K562 (cell line): ENCODE measurements around the gene CALM1. TPM values are rescaled to one million over a fixed set of nuclear protein-coding genes. Genes with fewer than 3 reads are reported as not detected.

Experiments
- ATAC-seq: fragments of 200-7000 bp; cut with Tn5 transposase; 3 replicates; pipeline ENCODE4 v1.9.1; 2020; ENCODE audit warnings: moderate library complexity
- BruUV-seq: library from RNA; stranded (reverse); fragments of 400-500 nt; replicated peaks from 2 replicates; lab custom pipeline; 2021; lab: Mats Ljungman, UMichigan
- CTCF ChIA-PET: fragments of 300-600 bp; formaldehyde crosslinking; extraction: SDS; loops from one replicate; lab custom pipeline; 2021; ENCODE audit warnings: low intra/inter-chr PET ratio; lab: Yijun Ruan, JAX
- POLR2A ChIA-PET: fragments of 300-600, 350-650 bp; sonication (Branson Sonifier 250); formaldehyde crosslinking; extraction: SDS; loops from one replicate; lab custom pipeline; 2021; ENCODE audit warnings: antibody characterized with exemption, inconsistent platforms; lab: Yijun Ruan, JAX
- DNase-seq, 4 experiments: peaks; one replicate each; pipeline versions ENCODE4 v3.0.0 to v3.0.0-alpha.2; 2011 to 2018; ENCODE audit warnings: low spot score in 3 of 4, mixed read lengths in 3 of 4; ENCODE audit errors: extremely low read depth in 1 of 4
- FAIRE-seq: peaks from 2 replicates; lab custom pipeline; 2011; peaks lifted over from hg19 to GRCh38; lab: Jason Lieb, UNC
- H2AFZ ChIP-seq: 2 replicates; pipeline ENCODE4 v1.6.0; 2011; ENCODE audit warnings: low read depth, low read length, control low read depth, inconsistent platforms
- H3K27ac ChIP-seq: fragments of 200-600 bp; 3 replicates; pipeline ENCODE4 v1.8.0; 2011; ENCODE audit warnings: low read depth, mild to moderate bottlenecking, control low read depth, inconsistent platforms, low read length, moderate library complexity, mixed read lengths; ENCODE audit errors: extremely low read depth
- H3K27me3 ChIP-seq, 2 experiments: fragments of 300-600 bp in 1 of 2; 2 replicates in 1 of 2; 3 replicates in 1 of 2; pipeline versions ENCODE4 v1.6.0 to v1.8.0; 2011; ENCODE audit warnings: inconsistent platforms in 2 of 2, low read length in 2 of 2, mild to moderate bottlenecking in 1 of 2, mixed read lengths in 1 of 2, moderate library complexity in 1 of 2; ENCODE audit not compliant: control insufficient read depth in 2 of 2, insufficient read depth in 2 of 2
- H3K36me3 ChIP-seq: fragments of 300-600 bp; 3 replicates; pipeline ENCODE4 v1.8.0; 2011; ENCODE audit warnings: mild to moderate bottlenecking, low read length, inconsistent platforms; ENCODE audit not compliant: control insufficient read depth, insufficient read depth
- H3K4me1 ChIP-seq, 2 experiments: fragments of 200-600 bp in 1 of 2; replicated peaks in 1 of 2; 2 replicates in 1 of 2; 3 replicates in 1 of 2; pipeline versions ENCODE4 v1.5.1 to v1.8.0; 2011; ENCODE audit warnings: inconsistent platforms in 2 of 2, low read length in 2 of 2, mild to moderate bottlenecking in 1 of 2, mixed read lengths in 1 of 2, moderate library complexity in 1 of 2; ENCODE audit not compliant: control insufficient read depth in 2 of 2, insufficient read depth in 2 of 2
- H3K4me2 ChIP-seq: 2 replicates; pipeline ENCODE4 v1.6.1; 2011; ENCODE audit warnings: low read length, control low read depth, inconsistent platforms, mixed read lengths; ENCODE audit not compliant: insufficient read depth
- H3K4me3 ChIP-seq: fragments of 200-600 bp; sonication (generic), shearing (Covaris generic); 2 replicates; pipeline ENCODE4 v1.5.1; 2016; ENCODE audit warnings: control low read depth, inconsistent platforms
- H3K79me2 ChIP-seq: fragments of 200-600 bp; 3 replicates; pipeline ENCODE4 v1.8.0; 2011; ENCODE audit warnings: low read length, inconsistent platforms; ENCODE audit not compliant: control insufficient read depth, insufficient read depth
- H3K9ac ChIP-seq, 2 experiments: 2 replicates each; pipeline versions ENCODE4 v1.6.0 to v1.6.1; 2011; ENCODE audit warnings: low read depth in 2 of 2, low read length in 2 of 2, control low read depth in 1 of 2, inconsistent platforms in 1 of 2, mild to moderate bottlenecking in 1 of 2, mixed read lengths in 1 of 2; ENCODE audit not compliant: insufficient read depth in 1 of 2
- H3K9me1 ChIP-seq: one replicate; pipeline ENCODE4 v1.6.0; 2011; ENCODE audit warnings: inconsistent platforms, mild to moderate bottlenecking, low read length, moderate library complexity; ENCODE audit not compliant: control insufficient read depth, insufficient read depth
- H3K9me3 ChIP-seq: replicated peaks from 2 replicates; pipeline ENCODE4 v1.5.1; 2011; ENCODE audit warnings: low read depth, low read length, inconsistent platforms; ENCODE audit not compliant: control insufficient read depth, insufficient read depth
- H4K20me1 ChIP-seq: replicated peaks from 2 replicates; pipeline ENCODE4 v1.6.1; 2011; ENCODE audit warnings: low read length, inconsistent platforms, mixed read lengths; ENCODE audit not compliant: control insufficient read depth, insufficient read depth
- BCL6 ChIP-seq: fragments of 250-450 bp; sonication (Bioruptor Pico); IDR thresholded peaks from 2 replicates; pipeline ENCODE4 v1.4.0; 2020
- DMBX1 ChIP-seq: fragments of 250-450 bp; sonication (Bioruptor Pico); IDR thresholded peaks from 2 replicates; pipeline ENCODE4 v1.8.0; 2022; ENCODE audit warnings: inconsistent platforms, mild to moderate bottlenecking, moderate library complexity, borderline replicate concordance
- EP300 ChIP-seq: IDR thresholded peaks from 2 replicates; pipeline ENCODE4 v1.6.1; 2012; ENCODE audit warnings: low read length, improper control_type of control experiment
- HMGXB4 ChIP-seq: sonication (generic); formaldehyde crosslinking; IDR thresholded peaks from 2 replicates; pipeline ENCODE4 v1.8.1; 2023; ENCODE audit warnings: mild to moderate bottlenecking, missing genetic modification reagents
- MXD1 ChIP-seq: fragments of 250-450 bp; sonication (Bioruptor Pico); IDR thresholded peaks from 2 replicates; pipeline ENCODE4 v1.8.0; 2021; ENCODE audit warnings: borderline replicate concordance, mild to moderate bottlenecking, moderate library complexity; ENCODE audit not compliant: poor library complexity, severe bottlenecking
- RBBP5 ChIP-seq: fragments of 200-600 bp; sonication (generic); IDR thresholded peaks from 2 replicates; pipeline ENCODE4 v1.6.1; 2012; ENCODE audit warnings: borderline replicate concordance, mild to moderate bottlenecking, low read length, control low read depth, inconsistent platforms; ENCODE audit not compliant: insufficient read depth, poor library complexity, severe bottlenecking
- SFPQ ChIP-seq: fragments of 200-400 bp; formaldehyde crosslinking; IDR thresholded peaks from 2 replicates; pipeline ENCODE4 v1.6.1; 2017; ENCODE audit warnings: mild to moderate bottlenecking, low read depth, low read length, moderate library complexity
- SNIP1 ChIP-seq: fragments of 450-650 bp; IDR thresholded peaks from 2 replicates; pipeline ENCODE4 v1.7.1; 2017; ENCODE audit warnings: low read depth, mild to moderate bottlenecking
- ZNF23 ChIP-seq: fragments of 250-450 bp; sonication (Bioruptor Pico); IDR thresholded peaks from 2 replicates; pipeline ENCODE4 v1.4.0; 2020; ENCODE audit warnings: mild to moderate bottlenecking
- ZNF24 ChIP-seq: fragments of 450-650 bp; IDR thresholded peaks from 2 replicates; pipeline ENCODE4 v1.6.1; 2016
- ZNF398 ChIP-seq: fragments of 250-450 bp; sonication (Bioruptor Pico); IDR thresholded peaks from 2 replicates; pipeline ENCODE4 v1.8.0; 2021; ENCODE audit warnings: moderate library complexity, mild to moderate bottlenecking, inconsistent platforms
- ZNF561 ChIP-seq: fragments of 450-650 bp; formaldehyde crosslinking; conservative IDR thresholded peaks from 2 replicates; pipeline ENCODE4 v1.4.0; 2020; ENCODE audit warnings: mild to moderate bottlenecking, moderate library complexity
- ZSCAN29 ChIP-seq: fragments of 450-650 bp; IDR thresholded peaks from 2 replicates; pipeline ENCODE4 v1.6.1; 2017
- WGBS: fragments of 100-300 bp; shearing (Covaris generic); methylation state at CpG from one replicate; pipeline ENCODE4 v1.1.6; 2016; ENCODE audit warnings: low coverage, mixed read lengths; ENCODE audit not compliant: insufficient coverage; ENCODE audit errors: missing lambda C conversion rate; 5-methylcytosine and 5-hydroxymethylcytosine counted together
- in situ Hi-C: fragments of 300-500 bp; cut with MboI; formaldehyde crosslinking; loops from 4 replicates; pipeline ENCODE4 v1.15.0; 2018; ENCODE audit warnings: inconsistent platforms, mixed read lengths
- intact Hi-C: fragments of 100-400 bp; cut with micrococcal nuclease; formaldehyde crosslinking; loops from 2 replicates; pipeline ENCODE4 v1.14.2; 2022
- polyA plus RNA-seq, 8 experiments: library from polyadenylated mRNA; depleted of rRNA in 4 of 8; stranded (reverse) in 5 of 8; unstranded in 3 of 8; fragments of >200 nt; fragmentation: Nextera tagmentation in 2 of 8; fragmentation: Illumina TruSeq in 1 of 8; extraction: Ambion mirVana in 2 of 8; extraction: Trizol in 1 of 8; gene quantifications; 2 replicates each; pipeline versions ENCODE4 v1.2.1 to v1.2.3, GENCODE V29; 2011 to 2014; ENCODE audit warnings: inconsistent platforms in 1 of 8, missing spikeins in 1 of 8
- total RNA-seq, 7 experiments: library from RNA; depleted of rRNA in 6 of 7; stranded (reverse); fragments of >200 nt in 6 of 7; fragmentation: Illumina TruSeq in 2 of 7; extraction: Trizol in 2 of 7; gene quantifications; 2 replicates each; pipeline versions ENCODE4 v1.2.1 to v1.2.3, GENCODE V29; 2011 to 2021; ENCODE audit warnings: low replicate concordance in 1 of 7

Gene CALM1
- total and polyA plus RNA-seq, 9 of the 15 experiments (the other 6 are each of a cell fraction or from before 2014, with no cell fraction given) = 48.0 to 269 (median 158) TPM

GRCh38 chr14:90375934-90376333, 20.9 kb upstream of the CALM1 start:
- Histone ChIP-seq H3K4me3 (no peak overlapping the region), H3K4me2 (no peak overlapping the region), H2AFZ (no peak overlapping the region), H3K9me1 (no peaks in the 10 kb centered on the region), H3K9me3 (no peaks in the 10 kb centered on the region), H4K20me1 (no peaks in the 10 kb centered on the region), H3K36me3 (no peaks in the 10 kb centered on the region), H3K79me2 (no peaks in the 10 kb centered on the region), H3K9ac (no peak overlapping the region), H3K27ac (no peak overlapping the region), H3K27me3 (no peaks in the 10 kb centered on the region), H3K4me1 (peaks cover 12 to 13% of the 10 kb centered on the region in 2 experiments; a peak in 4 of 5 replicates)
- no peak for TF ChIP-seq BCL6 (CRISPR knock-in tag)
- TF ChIP-seq HMGXB4 = no peak
- no peak for TF ChIP-seq ZNF561 (CRISPR knock-in tag)
- no peak for TF ChIP-seq DMBX1 (CRISPR knock-in tag)
- TF ChIP-seq SFPQ = no peak
- no peak for TF ChIP-seq EP300
- no peak for TF ChIP-seq MXD1 (CRISPR knock-in tag)
- no peak for TF ChIP-seq ZSCAN29
- TF ChIP-seq RBBP5 = no peak
- TF ChIP-seq ZNF24 = no peak
- TF ChIP-seq SNIP1 = no peak
- no peak for TF ChIP-seq ZNF23 (CRISPR knock-in tag)
- TF ChIP-seq ZNF398 (CRISPR knock-in tag) = no peak
- 36% methylated on average over 4 of the region's 4 CpGs for WGBS
- intact Hi-C loops (no loop called here), in situ Hi-C loops (no loop called here)
- DNase-seq = no peak
- ChIA-PET CTCF (no interaction called here), POLR2A (no interaction called here)
- FAIRE-seq = no peak
- BruUV-seq = no TSS peak
- no peak for ATAC-seq
